Sigmoid colon (tissue), 4 donors: ENCODE data around the gene SETD3.

Experiments
- CTCF ChIP-seq, 4 experiments: fragments of 450-650 bp in 3 of 4; fragments of 200-600 bp in 1 of 4; IDR thresholded peaks; one replicate each; pipeline ENCODE4 v1.5.1; 2016 to 2019; ENCODE audit warnings: antibody characterized with exemption in 4 of 4, mild to moderate bottlenecking in 3 of 4, moderate library complexity in 2 of 4
- EP300 ChIP-seq, 4 donors: sonication (generic); formaldehyde crosslinking; IDR thresholded peaks; one replicate each; pipeline ENCODE4 v1.6.1; 2017; ENCODE audit warnings: antibody characterized with exemption in 4 of 4
- POLR2A ChIP-seq, 2 donors: fragments of 450-650 bp; IDR thresholded peaks; one replicate each; pipeline ENCODE4 v1.6.1; 2016; ENCODE audit warnings: antibody characterized with exemption in 2 of 2, mild to moderate bottlenecking in 2 of 2, moderate library complexity in 2 of 2
- POLR2AphosphoS5 ChIP-seq, 4 donors: sonication (generic); formaldehyde crosslinking; IDR thresholded peaks; one replicate each; pipeline ENCODE4 v1.6.1; 2017; ENCODE audit warnings: antibody characterized with exemption in 4 of 4

- TF ChIP-seq CTCF (IDR thresholded peaks at IDR 0.05), result no peak
- TF ChIP-seq POLR2A (IDR thresholded peaks at IDR 0.05), result no peak
- no peak for TF ChIP-seq EP300 (IDR thresholded peaks at IDR 0.05)
- TF ChIP-seq POLR2AphosphoS5 (IDR thresholded peaks at IDR 0.05), result no peak
These were observed 83.0 kb downstream of the SETD3 start for GRCh38 chr14:99397698-99398097.
